Hematopoietic multipotent progenitor cell treated with erythropoietin and hydrocortisone succinate and interleukin-3 and kit ligand, for 17 days (in vitro differentiated cells): ENCODE results near the gene FYCO1.

Experiments used
- DNase-seq: peaks from one replicate; pipeline ENCODE4 v3.0.0-alpha.2; 2015; ENCODE audit warnings: low spot score

FYCO1 gene

DNA sequence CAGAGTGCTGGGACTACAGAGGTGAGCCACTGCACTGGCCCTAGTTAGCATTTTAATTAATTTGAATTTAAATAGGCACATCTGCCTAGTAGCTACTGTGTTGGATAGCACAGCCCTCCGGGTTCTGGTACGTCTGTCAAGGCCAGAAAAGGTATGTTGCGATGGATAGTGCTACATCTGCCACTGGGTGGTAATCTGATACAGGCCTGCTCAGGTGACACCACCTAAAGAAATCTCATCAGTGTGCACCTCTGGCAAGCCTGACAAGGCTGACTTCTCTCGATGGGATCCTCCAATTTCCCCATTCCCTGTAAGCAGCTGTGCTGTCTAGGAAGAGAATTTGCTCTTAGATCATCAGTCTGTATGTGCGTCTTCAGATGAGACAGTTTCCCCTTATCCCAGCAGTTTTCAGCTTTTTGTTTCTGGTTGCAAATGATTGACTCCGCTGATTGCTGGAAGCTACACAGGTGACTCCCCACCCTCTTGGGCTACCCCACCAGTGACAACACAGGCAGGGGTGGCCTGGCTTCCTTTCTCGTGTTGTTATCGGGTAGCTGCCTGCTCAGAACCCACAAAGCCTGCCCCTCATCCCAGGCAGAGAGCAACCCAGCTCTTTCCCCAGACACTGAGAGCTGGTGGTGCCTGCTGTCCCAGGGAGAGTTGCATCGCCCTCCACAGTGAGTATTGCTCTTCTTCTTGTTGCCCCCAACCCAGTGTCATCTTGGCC lies 109.5 kb downstream of the FYCO1 start, which contains the start of gene CCR9:
Gene CCR9 (plus strand): TSS at position 565 of the 727 bp plus-strand sequence. CDS start 8,391 bp downstream, outside the sequence.
- DNase-seq: no peak

DNA sequence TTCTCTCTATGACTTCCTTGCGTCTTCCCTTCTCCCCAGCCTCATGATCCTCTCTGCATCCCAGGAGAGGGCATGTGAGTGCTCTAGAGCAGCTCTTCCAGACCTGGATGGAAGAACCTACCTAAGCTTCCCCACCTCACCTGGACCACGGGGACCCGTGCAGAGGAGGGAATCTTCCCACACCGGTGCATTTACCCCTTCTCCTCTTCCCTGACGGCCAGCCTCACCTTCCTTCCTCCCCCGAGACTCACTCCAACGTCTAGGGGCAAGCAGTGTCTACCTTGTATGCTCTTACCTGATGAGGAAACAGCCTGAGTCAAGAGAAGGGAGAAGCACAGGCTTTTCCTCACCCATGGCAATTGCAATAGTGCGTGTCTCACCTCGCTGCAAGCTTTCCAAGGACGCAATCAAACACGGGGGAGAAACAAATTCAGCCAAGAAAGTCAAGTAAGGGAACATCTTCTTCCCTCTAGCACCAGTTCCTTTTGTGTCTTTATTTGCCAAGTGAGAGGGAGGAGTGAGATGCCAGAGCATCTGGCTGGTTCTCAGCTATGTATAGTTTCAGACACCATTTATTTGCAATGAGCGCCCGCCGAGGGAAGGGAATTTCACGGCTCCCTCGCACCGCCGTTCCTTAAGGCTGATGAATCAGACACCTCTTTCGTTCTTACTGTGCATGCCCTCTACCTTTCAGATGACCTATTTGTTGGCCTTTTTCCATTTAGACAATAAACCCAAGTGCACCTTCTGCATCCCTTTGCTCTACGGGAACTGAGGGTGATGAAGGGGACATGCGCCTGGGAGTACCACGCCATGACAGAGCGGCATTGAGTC lies 111.0 kb downstream of the FYCO1 start:
- DNase-seq: no peak

DNA sequence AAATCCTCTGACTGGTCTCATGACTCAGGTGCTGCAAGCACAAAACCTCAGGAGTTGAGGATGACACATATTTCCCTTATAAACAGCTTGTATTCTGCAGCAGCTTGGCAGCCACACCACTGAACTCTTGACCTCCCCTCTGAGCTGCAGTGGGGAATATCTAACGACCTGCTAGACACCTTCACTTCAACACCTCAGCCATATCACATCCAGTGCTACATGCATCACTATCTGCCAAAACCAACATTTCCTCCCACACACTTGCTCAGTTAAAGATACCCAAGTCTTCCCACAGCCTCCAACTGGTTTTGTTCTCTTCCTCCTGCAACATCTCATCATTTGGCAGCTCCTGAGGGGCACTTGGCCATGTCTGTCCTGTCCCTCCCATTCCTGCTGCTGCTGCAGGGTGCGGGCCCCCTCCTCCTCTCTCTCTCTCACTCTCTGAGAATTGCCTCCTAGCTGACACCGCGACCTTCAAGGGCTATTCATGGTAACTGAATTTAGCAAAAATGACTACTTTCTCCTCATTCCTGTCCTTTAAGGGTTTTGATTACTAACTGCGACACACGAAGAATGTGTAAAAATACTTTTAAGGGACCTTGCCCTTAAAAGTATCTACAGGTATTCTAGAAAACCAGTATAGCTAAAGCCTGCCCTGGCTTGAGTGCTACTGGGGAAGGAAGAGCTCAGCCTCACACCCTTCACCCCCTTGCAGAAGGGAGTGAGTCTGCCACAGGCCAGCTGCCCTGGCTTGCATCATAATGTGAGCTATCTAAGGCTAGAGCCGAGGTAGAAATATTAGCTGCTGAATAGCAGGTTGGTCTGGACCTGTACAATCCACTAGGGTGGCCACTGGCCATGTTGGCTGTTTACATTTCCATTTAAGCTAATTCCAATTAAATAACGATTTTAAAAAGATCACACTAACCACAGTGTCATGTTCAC lies 114.3 kb downstream of the FYCO1 start:
- DNase-seq: no peak

DNA sequence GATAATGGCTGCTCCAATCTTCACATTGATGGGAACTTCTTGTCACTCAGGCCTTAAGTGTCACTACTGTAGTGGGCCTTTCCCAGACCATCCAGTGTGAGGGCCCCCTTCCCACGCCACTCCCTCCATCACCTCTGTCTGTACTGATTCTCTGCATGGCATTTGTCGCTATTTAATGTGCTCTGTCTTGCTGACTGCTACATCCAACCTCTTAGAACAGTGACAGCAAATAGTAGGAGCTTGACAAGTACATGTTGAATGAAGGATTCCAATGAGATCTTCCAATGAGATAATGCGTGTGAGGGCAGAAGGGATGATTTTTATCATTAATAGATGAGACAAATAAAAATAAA lies 114.9 kb downstream of the FYCO1 start:
- no peak for DNase-seq

DNA sequence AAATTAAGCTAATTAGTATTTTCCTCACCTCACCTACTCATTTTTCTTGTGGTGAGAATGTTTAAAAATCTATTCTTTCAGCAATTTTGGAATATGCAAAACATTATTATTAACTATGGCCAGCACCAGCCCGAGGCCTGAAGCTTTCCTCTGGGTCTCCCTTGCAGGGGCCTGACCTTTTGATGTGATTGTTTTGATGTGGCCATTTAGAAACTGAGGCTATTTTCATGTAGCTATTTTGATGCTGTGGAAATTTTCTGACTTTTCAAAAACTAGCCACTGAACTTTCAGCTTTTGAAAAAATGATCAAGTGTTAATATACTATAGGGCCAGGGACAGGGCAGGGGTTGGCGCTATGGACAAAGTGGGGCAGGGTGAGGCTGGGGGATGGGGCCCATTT lies 117.5 kb downstream of the FYCO1 start:
- DNase-seq: no peak

DNA sequence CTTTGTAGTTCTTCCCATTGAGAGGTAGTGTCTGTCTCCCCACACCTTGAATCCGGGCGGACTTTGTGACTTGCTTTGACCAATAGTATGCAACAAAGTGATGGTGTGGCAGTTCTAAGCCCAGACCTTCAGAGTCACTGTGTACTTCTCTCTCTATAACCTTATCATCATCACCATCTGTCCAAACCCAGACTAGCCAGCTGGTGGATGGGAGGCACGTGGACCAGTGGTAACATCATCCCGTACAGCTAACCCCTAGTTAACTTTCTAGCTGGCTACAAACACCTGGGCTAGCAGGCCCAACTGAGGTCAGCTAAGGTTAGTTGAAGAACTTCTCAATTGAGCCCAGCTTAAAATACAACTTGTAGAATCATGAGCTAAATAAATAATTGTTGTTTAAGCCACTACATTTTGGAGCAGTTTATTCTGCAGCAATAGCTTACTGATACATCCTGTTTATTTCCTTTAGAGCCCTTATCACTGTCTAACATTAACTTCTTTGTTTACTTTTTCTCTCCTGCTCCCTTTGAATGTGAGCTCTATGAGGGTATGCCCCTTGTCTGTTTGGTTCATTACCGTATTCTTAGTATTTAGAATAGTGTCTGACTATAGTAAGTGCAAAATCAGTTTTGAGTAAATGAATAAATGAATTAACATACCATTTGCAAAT lies 120.8 kb downstream of the FYCO1 start:
- no peak for DNase-seq

DNA sequence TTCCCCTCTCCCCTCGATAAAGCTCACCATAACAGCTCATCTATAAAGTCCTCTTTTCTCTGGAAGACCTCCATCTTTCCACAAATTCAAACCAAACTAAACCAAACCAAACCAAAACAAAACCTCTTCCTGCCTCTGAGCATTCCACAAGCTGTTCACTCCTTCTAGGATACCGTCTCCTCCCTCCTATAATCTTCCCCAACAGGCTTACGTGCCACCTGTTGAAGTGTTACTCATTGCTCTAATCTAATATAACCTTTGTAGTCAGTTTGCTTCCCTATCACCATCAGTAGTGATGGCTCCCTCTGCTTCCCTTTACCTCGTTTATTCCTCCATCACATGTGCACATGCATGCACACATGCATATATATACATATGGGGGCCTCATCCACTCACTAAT lies 122.0 kb downstream of the FYCO1 start:
- no peak for DNase-seq

DNA sequence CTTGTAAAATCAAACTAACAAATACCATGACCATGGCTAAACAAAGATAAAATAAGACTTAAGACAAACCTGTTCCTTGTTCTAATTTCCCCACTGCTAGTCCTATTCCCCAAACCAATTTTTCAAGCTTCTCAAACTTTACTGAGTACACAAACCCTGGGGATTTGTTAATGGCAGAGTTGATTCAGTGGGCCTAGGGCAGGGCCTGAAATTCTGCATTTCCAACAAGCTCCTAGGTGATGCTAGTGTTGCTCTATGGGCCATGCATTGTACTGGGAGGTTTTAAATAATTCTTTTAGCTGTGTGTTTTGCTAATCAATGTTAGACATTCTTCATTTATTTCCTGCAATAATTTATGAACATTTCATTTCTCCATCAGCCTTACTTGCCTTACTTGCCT lies 122.6 kb downstream of the FYCO1 start:
- no peak for DNase-seq

DNA sequence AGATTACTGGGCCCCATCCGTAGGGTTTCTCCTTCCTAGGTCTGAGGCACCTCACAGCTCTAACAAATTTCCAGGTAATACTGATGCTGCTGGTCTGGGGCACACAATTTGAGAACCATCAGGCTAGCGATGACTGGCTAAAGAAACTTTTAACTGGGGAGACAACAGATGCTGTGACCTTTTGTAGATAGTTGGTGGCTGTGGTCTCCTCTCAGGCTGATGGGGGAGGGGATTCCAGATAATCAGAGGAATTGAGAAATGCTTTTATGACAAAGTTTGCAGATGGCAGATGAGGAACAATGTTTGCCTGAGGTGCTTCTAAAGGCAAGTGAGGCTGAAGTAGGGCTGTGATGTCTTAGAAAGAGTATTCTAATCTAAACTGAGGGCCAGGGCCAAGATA lies 123.1 kb downstream of the FYCO1 start:
- DNase-seq: no peak

DNA sequence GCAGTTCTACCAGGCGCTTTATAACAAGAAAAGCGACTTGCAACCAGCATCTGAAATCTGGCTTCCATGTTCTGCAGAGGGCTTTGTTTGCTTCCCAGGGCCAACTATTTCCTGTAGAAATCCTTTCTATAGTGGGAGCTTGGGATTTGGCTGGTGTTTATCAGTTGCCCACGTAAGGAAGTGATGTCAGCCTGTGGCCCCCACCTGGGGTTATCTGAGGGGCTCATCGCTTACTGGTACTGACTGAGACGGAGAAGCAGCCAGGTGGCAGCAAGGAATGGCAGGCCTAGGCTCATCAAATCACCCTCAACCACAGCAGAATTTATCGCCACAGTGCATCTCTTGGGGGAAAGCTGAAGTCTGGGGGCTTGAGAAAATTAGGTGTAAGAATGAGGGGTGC lies 123.8 kb downstream of the FYCO1 start:
- no peak for DNase-seq

DNA sequence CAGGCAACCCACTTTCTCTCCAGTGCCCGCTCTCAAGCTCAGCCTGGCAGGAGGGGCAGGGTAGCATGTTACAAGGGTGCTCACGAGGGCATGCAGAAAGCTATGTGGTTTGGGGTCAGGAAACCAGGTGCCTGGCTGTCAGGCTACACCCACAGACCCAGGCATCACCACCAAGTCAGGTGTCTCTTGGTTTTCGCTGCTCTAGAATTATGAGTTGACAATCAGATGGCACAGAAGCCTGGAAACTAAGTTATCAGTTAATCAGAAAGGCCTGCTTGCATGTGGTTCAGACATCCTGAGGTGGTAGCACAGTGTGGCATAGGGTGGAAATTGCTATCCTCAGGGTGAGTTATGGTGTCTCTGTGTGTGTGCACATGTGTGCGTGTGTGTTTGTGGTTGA lies 125.5 kb downstream of the FYCO1 start:
- no peak for DNase-seq

DNA sequence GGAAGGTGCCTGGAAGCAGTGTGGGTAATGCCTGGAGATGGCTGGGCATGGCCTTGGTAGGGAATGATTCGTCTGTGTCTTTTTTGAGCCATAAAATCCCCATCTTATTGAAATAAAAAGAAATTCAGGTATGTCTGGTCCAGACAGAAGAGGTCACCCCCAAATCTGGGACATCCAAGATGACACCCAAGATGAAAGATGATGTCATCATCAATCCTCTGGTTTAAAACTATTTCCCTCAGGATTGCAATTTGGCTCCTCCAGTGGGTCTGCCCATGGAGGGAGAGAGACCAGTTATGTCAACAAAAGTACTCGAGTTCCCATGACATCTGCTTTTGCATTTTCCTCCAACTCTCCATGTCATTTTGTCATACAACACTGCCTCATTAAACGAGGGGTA lies 126.0 kb downstream of the FYCO1 start:
- DNase-seq: no peak

DNA sequence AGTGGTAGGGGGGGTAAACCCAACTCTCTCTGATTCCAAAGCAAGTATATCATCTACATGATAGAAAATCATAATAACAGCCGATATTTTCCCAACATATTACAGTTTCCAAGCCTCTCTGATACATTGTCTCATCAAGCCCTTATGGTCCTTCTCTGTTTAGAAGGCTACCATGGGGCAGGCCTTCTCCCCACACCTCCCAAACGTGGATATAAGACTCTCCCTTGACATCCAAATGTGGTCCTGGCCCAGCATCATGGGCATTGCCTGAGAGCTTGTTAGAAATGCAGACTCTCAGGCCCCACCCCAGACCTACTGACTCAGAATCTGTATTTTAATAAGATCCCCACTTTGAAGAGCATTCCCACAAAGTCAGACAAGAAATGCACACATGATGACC lies 127.0 kb downstream of the FYCO1 start:
- DNase-seq: no peak

DNA sequence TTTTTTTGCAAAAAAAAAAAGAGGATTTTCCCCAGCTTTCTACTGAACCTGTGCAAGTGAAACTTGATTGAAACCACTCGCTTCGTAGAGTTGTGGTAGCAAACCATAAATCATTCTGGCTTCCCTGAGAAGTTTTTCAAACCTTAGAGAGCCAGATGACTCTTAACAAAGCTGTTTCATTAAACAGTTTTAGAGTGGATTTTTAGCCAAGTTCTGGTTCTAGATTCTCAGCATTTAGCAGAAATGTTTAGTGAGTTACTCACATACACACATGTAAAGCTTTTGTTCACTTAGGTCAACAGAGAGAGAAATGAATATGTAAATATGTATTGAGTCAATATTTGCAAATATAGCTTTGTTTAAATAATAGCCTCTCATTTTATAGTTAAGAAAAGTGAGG lies 127.4 kb downstream of the FYCO1 start:
- DNase-seq: no peak
